ENCODE measurements around the gene TTC9B. TPM values are rescaled to one million over a fixed set of nuclear protein-coding genes. Genes with fewer than 3 reads are reported as not detected.

The TTC9B gene
- total and polyA plus RNA-seq, 2 of the 4 experiments (the other 2 are of a cell fraction): not detected

DNA sequence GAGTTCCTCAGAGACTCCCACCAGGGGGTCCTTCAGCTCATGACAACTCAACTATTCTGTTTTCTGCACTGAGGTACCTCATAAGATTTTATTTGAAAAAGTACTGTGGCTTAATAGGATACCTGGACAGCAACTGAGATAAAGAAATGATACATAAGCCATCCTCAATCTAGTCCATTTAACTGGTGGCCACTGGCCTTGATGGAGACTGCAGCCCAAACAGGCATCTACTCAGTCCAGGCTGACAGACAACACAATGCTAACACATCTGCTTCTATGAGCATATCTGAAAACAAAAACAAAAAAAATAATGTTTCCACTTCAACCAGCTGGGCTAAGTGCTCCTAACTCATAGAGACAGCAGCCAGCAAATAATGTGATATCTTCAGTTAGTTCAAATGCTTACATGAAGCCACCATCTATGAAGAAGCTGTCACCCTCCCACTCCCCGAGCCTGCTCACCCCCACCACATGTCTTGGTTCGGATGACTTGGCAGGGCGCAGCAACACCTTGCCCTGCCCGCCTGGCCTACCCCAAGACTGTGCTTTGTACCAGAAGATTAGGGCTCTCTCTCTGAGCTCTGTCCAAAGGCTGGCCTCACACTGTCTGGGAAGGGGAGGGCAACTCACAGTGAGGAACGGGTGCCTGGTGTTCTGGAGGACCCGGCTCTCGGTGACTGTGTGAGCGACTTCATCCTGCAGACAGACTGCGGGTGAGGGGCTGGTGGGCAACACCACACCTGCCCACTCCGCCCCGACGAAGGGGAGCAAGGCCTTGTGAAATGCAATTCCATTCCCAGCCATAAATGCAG, 21.4 kb upstream of the TTC9B start:
- Histone ChIP-seq H3K14ac (replicated peaks; ENCODE audit: low read depth, low read length) (no peak overlapping the region), H3K27me3 (ENCODE audit: control insufficient read depth, insufficient read depth, low read length) (no peaks in the 10 kb centered on the region), H4K91ac (ENCODE audit: insufficient read depth, low read depth, low read length) (no peak overlapping the region), H2AK9ac (replicated peaks; ENCODE audit: low read depth, low read length, poor library complexity) (no peak overlapping the region), H4K20me1 (ENCODE audit: insufficient read depth, low read length) (peaks cover 3% of the 10 kb centered on the region), H2AK5ac (ENCODE audit: low read depth, low read length) (no peak overlapping the region), H2BK5ac (ENCODE audit: low read depth, low read length, poor library complexity, severe bottlenecking) (no peak overlapping the region), H4K5ac (ENCODE audit: low read depth, low read length) (no peak overlapping the region), H3K36me3 (ENCODE audit: control insufficient read depth, insufficient read depth, low read length) (peaks cover 68% of the 10 kb centered on the region), H3K18ac (ENCODE audit: low read depth, low read length) (no peak overlapping the region), H3K4me2 (ENCODE audit: low read depth, low read length) (no peak overlapping the region), H2AFZ (replicated peaks; ENCODE audit: low read length, poor library complexity) (no peak overlapping the region), H3K9me3 (ENCODE audit: control insufficient read depth, insufficient read depth, low read length) (no peaks in the 10 kb centered on the region), H3K56ac (ENCODE audit: extremely low read depth, insufficient read depth, low read length) (no peak overlapping the region), H2BK120ac (ENCODE audit: low read depth, low read length) (no peak overlapping the region), H3K9ac (ENCODE audit: low read depth, low read length) (no peak overlapping the region), H3K79me1 (ENCODE audit: low read depth in 1 of 2, low read length in 2 of 2) (peaks cover 6 to 20% of the 10 kb centered on the region in 2 experiments), H3K9me1 (ENCODE audit: insufficient read depth, low read length) (peaks cover 4% of the 10 kb centered on the region; the same call in 1 of the 2 replicates), H3K27ac (ENCODE audit: insufficient read depth, low read length) (no peak overlapping the region), H2BK20ac (ENCODE audit: low read depth, low read length) (no peak overlapping the region), H2BK15ac (ENCODE audit: low read depth, low read length) (no peak overlapping the region), H4K8ac (ENCODE audit: low read depth in 2 of 2, low read length in 2 of 2) (no peak overlapping the region), H3K23ac (ENCODE audit: low read depth, low read length) (no peak overlapping the region), H3K4me1 (ENCODE audit: control insufficient read depth, insufficient read depth, low read length) (no peaks in the 10 kb centered on the region), H3K4ac (ENCODE audit: low read depth, low read length) (no peak overlapping the region), H3K4me3 (ENCODE audit: insufficient read depth, low read depth, low read length) (no peak overlapping the region)
- WGBS, 2 experiments (ENCODE audit: extremely low coverage in 2 of 2, insufficient read length in 1 of 2): 100% methylated on average over 3 of the region's 12 CpGs; no CpG with 5 or more reads in 1 of the 2 experiments
- BruUV-seq (replicated peaks): no TSS peak
- intact Hi-C loops (cut with micrococcal nuclease) (no loop called here), in situ Hi-C loops (cut with MboI; ENCODE audit: low sequenced_read_pairs) (no loop called here), dilution Hi-C loops (cut with HindIII; ENCODE audit: low sequenced_read_pairs, unreplicated experiment) (no loop called here)
- ChIA-PET CTCF (no interaction called here), POLR2A (ENCODE audit: unreplicated experiment) (no interaction called here)
- DNase-seq: no peak
- TF ChIP-seq MAFK (IDR thresholded peaks at IDR 0.05; ENCODE audit: low read depth, low read length): no peak
- no peak for ATAC-seq (ENCODE audit: low read depth)
